A172 (cell line): ENCODE data around the gene RHOH. TPM values are rescaled to one million over a fixed set of nuclear protein-coding genes. Genes with fewer than 3 reads are reported as not detected.

Experiments used
- DNase-seq: peaks from one replicate; pipeline ENCODE4 v3.0.0-alpha.2; 2015; ENCODE audit warnings: low spot score
- total RNA-seq: library from RNA; depleted of rRNA; stranded (reverse); fragments of >200 nt; shearing (Covaris generic); gene quantifications from 2 replicates; pipeline ENCODE4 v1.2.3, GENCODE V29; 2014

Gene RHOH
- total RNA-seq, 1 experiment from 2014 or later, result not detected

DNA sequence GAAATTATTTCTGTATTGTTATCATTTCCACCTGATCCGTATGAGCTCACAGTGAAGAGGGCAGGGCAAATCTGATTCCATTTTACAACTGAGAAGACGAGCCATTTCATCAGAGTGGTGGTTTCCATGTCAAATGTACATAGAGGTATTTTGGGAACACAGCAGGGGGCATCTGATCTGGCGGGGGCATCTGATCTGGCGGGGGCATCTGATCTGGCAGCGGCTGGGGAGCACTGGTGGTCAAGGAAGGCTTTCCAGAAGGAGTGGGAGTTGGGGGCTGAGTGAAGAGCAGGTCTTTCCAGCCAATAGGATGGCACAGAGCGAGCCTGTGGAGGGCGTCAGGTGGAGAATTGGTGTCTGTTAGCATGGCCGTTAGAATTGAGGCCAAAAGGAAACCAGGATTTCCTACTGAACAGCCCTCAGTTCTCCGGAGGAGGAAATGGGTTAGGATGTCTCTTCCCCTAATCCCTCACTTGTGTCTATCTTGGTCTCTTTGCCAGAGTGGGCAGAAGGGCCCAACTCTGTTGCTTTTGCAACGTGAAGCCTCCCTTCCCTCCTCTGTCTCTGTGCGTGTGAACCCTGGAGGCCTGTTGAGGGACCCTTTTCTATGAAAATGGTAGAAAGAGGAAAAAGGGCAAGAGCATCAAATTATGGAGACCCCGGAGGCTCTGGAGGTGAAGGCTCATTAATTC, 41.3 kb downstream of the RHOH start:
- no peak for DNase-seq

DNA sequence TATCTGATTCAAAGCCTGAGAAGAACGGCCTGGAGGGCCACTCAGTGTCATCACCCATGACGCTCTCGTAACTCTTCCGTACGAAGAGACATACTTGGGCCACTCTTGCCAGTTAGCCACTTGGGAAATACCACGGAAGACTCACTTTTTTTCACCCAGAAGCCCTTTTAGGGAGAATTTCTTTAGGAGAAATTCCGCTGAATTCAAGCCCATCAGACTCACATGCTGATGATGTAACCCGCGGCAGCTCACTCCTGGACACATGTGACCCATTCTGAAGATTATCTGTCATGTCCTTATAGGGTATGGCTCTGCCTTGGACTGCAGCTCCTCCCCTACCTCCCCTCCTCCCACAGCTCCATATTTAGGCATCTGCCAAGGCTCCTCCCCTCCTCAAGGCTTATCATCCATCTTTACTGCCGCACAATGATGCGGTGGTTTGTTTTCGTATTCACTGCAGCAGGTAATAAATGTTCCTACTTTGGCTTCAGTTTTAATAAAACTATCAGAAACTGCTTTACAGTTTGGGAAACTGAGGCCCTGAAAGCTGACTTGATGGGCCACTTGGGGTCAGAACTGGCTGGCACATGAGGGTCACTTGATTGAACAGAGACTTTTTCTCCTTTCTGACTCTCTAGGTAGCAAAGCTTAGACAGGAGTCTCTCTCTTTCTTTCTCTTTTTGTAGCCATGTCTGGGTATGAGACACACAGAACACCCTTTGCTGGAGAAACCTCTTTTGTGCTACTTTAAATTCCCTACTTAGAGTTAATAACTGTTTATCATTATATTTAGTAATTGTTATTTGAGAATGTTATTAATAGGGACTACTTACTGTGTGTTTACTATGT, 42.1 kb downstream of the RHOH start:
- DNase-seq, result peak; percentile 36

- DNase-seq, result no peak
Measured at GRCh38 chr4:40240040-40240653, 43.3 kb downstream of the RHOH start.

DNA sequence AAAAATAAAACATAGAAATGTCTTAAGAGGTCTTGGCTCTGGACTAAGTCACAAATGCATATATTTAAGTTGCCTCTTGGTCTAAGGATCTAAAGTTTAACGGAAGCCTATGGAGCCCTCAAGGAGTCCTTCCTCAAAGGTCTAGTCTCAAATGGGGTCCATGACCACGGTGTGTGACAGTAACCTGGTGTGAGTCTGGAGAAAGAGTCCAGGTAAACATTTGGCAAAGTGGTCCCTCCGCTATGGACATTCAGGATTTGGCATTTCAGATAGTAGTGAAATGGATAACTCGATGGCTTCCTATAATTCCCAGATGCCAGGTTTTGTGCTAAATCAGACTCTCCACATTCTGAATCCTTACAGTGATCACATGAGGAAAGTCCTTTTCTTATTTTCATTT, 44.2 kb downstream of the RHOH start:
- DNase-seq, result no peak

DNA sequence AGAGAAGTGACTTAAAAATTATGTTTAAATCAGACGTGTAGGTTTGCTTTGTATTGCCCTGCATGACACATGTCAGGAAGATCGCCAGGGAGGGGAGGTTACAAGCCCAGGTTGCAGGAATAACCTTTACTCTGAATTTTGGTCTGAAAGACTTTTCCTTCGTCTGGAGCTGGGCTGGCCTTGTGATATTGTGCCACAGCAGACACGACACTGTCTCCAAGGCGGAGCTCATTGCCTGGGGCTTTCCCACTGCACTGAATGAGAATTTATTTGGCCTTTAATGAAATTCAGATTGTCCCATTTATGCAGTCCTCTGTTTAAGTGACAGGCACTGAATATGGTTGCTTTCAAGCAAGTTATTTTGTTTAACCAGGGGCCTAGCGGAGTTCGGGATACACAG, 45.1 kb downstream of the RHOH start:
- no peak for DNase-seq

GRCh38 chr4:40243386-40243948, 46.6 kb downstream of the RHOH start:
- DNase-seq, result no peak

DNA sequence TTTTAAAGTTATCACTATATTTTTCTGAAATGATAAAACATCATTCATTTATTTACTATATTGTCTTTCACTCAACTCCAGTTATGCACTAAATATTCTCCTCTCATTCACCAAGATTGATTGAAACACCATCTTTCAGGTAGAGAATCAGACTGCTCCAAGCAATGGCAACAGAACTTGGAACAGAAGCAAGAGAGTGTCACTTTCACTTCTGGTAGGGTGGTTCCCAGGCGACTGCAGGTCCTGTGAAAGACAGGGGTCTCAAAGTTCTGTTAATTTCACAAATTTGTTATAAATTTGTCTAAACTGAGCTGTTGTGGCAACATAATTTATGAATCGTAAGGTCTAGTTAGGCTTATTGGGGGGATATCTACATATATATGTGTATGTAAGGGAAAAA, 47.8 kb downstream of the RHOH start:
- no peak for DNase-seq

GRCh38 chr4:40245550-40245949, 48.7 kb downstream of the RHOH start:
- DNase-seq, result no peak

DNA sequence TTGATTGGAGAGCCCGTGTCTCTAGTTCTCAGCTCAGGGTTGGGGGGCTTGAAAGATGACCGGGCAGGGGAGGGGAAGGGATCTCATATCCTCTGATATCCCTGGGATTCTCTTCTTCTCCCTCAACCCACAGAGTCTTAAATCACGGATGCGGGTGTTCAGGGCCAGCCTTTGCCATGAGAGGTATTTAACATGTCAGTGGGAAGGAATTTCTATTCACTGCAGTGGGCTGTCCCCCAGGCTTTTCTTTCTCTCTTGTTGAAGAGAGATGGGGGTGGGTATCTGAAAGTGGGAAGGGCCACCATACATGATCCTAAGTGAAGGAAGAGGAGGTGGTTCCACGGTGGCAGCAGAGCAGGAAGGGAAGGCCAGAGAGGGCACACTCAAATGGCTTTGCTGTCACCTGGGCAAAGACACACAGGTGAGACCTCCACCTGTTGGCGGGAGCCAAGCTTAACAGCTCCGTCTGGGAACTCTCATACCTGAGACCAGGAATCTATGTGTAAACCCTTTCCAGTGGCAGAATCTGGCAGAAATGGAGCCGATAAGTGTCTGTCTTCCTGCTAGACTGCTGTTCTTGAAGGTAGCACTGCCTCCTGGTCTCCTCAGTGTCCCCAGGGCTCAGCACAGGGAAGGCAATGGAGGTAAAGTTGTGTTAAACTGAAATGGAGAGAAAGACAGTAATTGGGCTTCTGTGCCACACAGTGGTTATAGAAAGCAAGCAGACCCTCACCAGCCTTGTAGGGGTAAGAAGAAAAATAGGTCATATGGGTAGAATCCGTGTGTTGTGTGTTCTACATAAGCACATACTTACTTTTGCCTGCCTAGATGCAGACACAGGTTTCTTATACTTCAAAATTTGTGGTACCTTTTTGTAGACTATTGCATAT, 49.4 kb downstream of the RHOH start:
- DNase-seq, result no peak

- DNase-seq, result no peak
Measured at GRCh38 chr4:40246938-40247337, 50.1 kb downstream of the RHOH start.

DNA sequence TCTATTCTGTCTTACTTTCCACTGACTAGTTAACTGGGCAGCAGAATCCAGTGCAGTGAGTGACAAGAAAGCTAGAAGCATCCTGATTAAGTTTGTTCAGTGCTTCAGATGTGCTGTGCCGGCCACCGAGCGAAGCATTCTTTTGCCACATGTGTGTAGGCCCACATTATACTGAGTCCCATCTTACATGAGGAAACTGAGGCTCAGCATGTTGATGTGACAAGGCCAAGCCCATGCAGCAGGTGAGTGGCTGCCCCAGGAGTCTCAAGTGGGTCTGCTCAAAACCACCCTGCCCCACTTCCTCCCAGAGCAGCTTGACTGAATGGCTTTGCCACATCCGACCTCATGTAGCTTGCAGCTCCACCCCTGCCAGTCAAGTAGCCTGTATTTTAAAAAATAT, 50.5 kb downstream of the RHOH start:
- DNase-seq, result no peak

- DNase-seq, result peak; percentile 58
Measured at GRCh38 chr4:40251366-40251765, 54.5 kb downstream of the RHOH start.

GRCh38 chr4:40253906-40254305, 57.1 kb downstream of the RHOH start:
- no peak for DNase-seq

DNA sequence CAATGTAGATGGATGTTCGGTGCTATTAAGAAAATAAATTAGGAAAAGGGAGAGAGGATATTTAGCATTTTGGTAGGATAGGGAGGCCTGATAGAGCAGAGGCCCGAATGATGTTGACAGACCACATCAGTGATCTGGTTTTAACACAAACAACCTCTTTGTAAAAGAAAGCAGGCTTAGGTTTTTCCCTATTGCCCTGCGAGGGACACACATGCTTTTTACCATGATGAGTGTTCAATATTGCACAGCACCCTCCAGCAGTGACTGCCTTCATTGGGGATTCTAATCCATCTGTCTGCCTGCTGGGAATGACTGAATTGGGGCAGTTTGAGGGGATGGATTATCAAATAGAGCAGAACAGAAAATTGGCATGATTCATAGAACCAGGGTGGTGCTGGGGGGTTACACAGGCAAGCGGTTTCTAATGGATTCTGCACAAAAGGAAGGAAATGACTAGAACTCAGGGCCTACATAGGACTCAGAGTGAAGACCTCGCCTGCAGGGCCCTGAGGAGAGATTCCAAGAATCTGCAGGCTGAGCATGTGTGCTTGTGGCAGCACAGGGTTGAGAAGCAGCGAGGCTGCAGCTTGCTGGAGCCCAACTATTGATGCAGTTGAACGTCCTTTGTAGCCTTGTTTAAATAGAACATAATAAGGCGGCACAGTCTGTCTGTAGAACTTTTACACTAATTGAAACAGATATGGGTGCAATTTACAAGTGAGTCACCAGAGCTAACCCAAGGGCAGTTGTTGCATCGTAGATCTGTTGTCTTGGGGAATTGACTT, 58.0 kb downstream of the RHOH start:
- DNase-seq, result peak; percentile 46

DNA sequence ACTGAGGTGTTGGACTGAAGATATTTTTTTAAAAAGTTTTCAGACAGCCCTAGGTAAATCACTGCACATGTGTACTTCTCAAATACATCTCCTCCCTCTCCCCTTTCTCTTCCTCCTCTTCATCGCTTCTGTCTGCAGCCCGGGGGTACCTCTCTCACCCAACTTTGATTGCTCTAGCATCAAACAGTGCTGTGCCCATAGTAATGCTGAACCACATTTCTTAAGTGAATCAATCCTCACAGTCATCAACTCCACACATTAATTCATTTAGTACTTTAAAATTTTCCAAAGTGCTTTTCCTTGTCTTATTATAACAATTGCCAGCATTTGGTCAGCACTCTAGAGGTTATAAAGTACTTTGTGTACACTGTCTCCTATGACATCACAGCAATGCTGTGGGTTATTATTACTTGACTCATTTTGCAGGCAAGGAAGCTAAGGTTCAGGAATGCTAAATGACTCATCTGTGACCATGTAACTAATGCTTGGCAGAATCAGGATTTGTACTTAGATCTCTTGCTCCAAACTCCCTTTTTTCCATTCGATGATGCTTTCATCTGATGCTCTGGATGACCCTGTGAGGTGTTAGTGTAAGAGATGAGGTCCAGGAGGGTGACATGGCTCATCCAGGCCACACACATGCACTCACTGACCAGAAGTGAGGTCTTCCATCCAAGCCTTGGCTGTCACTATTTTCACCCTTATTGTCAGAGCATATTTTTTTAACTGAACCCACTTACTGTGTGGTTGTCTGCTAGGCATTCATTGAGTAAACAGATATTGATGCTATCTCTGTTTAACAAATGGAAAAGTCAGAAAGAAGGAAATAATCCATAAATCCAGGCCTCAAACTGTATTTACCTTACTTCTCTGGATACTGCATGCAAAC, 58.8 kb downstream of the RHOH start:
- DNase-seq, result peak; percentile 95

GRCh38 chr4:40256329-40256728, 59.5 kb downstream of the RHOH start:
- DNase-seq, result no peak

- DNase-seq, result no peak
Measured at GRCh38 chr4:40256817-40257216, 60.0 kb downstream of the RHOH start.

GRCh38 chr4:40258627-40259026, 61.8 kb downstream of the RHOH start:
- no peak for DNase-seq

DNA sequence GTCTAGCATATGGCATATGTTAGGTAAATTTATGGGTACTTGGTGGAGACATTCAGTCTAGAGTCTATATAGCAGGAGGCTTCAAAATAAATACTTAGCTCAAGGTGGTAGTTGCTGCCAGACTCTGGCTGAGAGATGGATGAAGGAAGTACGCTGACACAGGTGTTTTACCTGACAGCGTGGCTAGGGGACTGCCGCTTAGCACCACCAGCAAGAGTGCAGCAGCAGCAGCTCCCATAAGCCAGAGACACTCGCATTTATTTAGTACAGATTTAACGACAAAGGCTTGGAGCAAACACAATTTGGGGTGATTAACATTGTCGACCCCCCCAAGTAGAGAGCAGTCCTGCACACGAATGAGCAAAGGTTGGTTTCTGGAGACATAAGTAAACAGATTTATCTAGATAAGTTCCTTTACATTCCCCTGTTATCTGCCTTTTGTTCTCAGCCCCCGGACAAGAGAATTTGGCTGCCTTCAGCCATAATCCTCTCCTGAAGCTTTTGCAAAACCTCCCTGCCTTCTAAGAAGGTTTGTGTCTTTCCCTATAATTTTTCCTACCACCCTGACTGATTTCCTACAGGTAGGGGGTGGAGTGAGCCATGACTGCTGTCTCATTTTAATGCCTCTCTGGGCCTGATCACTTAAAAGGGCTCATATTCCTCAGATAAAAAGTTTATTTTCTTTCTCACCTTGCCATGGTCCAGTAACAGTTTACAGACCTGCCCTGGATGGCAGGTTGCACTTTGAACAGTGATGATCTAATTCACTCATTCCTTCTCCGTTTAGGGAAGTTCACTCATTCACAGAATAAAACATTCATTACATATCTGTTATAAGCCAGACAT, 64.6 kb downstream of the RHOH start:
- DNase-seq, result no peak
